HG03280 (cell line): ENCODE results near the gene OSR1.

Experiments used
- ATAC-seq: cut with Tn5 transposase; IDR thresholded peaks from one replicate; pipeline ENCODE4 v1.9.1; 2021; ENCODE audit warnings: mild to moderate bottlenecking, moderate library complexity; ENCODE audit not compliant: unreplicated experiment

OSR1 gene

DNA sequence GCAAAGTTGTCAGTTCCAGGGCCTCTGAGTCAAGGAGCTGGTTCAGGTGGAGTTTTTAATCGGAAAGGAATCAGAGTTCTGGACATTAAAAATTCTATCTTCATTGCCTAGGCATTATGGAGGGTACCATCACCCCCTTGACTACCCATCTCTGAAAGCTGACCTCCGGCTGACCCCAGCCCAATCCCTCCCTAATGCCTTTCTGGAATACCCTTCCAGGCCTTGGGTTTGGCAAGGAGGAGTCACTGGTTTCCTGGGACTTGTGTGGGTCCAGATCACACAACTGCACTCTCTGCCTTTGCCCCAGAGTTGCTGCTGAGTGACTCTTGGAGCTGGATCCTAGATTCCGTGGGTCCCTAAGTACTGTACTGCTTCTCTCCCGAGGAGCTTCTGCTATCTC, 1.0 kb upstream of the OSR1 start:
- no peak for ATAC-seq

DNA sequence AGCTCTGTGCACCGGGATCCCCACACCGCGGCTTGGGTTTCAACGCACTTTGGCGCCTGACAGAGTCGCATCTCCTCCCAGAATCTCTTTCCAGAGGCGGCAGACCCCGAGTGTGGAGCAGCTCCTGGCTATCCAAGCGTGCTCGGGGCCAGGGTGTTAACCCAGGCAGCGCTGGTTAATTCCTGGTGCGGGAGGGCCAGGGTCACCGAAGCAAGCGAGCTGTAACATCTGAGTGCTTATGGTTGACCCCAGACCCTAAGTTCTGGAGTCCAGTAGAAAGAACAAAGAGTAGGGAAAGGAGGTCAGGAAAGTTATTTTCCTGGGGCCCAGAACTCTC, 566 bp upstream of the OSR1 start:
- ATAC-seq, result no peak

DNA sequence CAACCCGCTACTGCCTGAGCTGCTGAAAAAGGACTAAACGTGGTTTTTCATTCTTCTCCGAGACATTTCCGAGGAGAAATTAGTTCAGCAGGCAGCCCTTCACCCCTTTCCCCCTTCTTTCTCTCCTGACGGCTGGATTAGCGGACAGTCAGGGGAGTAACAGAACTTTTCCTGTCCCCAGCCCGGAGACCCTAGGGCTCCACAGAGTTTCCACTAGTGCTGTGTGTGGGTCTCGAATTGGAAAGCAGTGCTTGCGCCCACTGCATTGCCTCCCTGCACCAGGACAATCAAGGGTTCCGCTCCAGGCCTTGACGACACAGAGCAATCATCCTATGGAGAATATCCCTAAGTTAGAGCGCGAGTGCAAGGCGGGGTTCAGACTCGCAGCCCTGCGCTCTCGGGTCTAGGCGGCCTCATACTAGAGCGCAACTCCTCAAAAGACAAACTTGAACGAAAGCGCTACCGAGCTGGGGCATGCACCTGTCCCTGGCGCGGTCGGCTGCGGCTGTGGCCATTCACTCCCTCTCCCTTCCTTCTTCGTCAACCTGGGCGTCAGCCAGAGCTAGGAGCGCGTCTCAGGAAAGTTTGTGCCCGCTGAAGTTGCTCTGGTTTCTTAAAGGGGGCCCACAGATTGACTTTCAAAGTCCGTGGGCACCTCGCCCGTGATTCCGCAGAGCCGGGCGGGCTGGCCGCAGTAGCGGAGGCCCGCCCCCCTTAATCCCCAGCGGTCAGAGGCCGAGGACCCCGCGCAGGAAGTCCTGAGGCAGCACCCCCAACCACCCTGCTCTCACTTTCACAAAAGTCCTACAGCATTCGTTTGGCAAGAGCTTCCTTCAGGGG, 801 bp downstream of the OSR1 start:
- ATAC-seq, result no peak

DNA sequence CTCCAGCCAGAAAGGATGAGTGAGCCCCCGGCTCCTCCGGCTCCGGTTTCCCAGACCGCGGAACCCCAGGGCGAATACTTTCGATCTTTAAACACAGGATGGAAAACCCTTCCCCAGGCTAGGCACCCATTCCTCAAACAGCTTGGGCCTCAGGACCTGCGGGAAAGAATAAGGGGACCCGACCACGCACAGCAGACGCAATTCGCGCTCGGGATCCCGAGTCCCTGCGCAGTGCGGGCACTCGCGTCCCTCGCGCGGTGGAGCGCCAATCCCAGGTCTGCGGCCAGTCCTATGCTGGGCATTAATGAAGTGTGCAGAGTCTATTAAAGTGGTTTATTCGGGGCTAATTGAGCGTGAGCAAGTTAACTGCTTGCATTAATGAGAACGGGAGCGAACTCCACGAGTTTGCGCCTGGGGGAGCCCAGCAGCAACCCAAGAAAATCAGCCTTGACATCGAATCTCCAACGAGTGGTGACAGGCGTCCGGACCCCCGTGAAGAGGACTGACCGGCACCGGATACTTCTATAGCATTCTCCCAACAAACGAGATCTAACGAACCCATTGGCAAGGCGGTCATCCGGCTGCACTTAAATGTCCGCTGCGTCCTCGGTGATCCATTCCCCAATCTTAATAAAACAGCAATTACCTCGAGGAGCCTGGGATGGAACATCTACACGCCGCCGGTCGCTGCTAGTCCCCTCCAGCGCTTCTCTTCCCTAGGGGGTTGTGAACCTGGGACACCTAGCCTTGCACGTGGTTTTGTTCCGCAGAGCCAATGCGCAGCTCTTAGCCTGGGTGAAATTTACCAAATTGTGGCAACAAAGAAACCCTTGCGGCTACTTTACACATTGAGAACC, 1.6 kb downstream of the OSR1 start:
- no peak for ATAC-seq

DNA sequence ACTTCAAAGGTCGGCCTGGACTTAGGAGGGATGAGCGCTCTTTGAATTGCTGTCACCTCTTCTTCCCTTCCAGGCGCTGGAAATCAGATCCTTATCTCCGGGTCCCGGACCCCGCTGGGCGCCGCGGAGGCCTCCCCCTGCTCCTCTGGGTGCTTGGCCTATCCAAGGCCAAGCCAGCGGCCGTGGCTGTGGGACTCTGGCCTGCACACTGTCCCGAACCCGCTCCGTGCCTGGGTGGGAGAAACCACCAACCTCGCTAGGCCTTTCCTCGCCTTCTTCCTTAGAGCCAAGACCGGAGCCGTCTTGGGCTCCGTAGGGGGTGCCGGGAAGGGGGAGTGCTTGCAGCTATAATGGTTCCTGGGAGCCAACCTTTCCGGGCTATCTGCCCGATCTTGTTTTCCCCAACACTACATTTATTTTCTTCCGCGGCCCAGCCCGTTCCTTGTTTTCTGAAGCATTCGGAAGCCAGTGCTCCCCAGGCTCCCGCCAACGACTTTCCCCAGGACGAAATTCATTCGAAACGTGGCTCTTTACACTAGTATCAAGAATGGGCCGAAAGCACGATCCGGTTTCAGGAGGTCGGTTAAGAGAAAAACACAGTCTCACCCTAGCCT, 2.4 kb downstream of the OSR1 start:
- no peak for ATAC-seq

DNA sequence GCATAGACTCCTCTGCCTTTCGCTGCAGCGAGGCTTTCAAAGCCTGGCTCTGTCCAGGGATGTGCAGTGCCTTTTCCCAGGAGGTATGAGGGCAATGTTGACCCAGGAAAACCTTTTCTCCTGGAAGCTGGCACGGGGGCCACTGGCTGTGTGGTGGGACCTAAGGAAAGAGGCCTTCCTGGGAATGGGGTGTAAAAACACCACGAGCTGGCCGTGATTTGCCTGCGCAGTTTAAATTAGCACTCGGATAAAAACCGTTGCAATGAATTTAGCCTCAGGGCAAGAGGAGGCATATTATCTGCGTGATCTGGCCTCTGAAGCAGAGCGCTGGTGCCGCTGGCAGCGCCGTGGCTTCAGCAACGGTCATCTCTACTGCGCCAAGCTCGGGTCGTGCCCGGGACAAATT, 3.0 kb downstream of the OSR1 start:
- no peak for ATAC-seq

DNA sequence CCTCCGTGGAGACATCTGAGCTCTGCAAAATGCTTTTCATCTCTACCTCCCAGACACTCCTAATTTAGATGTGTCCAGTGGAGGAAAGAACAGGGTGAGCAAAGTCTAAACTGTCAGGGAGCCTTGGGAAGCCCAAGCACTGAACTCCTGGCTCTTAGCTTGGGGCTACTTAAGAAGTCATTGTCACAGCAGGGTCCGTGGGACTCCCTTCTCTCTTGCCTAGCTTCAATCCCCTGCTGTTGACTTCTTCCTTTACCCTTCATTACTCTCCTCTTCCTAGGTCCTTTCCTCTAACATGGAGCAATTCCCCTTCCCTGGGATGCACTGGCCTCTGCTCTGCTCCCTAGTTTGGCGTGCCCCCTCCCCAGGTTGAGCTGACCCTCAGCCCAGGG, 3.4 kb downstream of the OSR1 start:
- no peak for ATAC-seq

DNA sequence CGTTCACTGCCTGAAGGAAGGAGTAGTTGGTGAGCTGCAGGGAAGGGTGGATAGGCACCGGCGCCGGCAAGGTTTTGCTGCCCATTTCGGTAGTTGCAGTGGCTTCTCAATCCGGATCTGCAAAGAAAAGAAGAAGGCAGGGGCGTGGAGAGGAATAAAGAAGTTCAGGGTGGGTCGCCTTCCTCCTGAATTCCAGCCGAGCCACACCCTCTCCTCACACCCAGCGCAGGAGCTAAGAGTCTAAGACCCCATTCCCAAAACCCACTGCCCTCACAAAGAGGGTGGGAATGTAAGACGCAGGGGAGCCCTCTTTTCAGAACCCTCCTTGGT, 4.7 kb downstream of the OSR1 start:
- ATAC-seq, result no peak

DNA sequence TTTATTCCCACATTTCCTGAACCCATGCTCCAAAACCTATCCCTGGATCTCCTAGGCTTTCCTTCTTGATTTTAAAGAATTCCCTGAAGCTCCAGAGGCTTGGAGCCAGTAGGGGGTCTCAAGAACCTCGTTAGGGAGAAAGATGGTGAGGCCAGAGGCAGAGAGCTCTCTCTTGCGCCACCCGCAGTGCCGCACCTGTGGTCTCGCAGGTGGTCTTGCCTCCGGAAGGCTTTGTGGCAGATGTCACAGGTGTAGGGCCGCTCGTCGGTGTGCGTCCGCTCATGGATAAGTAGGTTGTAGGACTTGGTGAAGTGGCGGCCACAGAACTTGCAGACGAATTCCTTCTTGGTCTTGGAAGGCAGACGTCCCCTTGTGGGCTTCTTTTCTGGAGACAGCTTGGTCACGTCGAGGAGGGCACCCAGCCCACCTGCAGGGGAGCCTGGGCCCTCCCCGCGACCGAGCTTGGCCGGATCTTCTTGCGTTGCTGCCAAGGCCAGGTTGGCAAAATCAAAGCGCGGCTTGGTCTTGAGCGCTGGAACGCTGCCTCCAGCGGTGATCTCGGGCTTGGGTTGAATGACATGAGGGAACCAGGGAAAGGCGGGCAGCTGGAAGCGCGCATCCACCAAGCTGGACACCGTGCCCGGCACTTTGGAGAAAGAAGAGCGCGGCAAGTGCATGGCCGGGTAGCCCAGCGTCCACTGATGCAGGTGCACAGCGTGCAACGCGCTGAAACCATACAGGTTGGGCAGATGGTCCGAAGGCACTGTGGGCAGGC, 5.3 kb downstream of the OSR1 start:
- no peak for ATAC-seq

DNA sequence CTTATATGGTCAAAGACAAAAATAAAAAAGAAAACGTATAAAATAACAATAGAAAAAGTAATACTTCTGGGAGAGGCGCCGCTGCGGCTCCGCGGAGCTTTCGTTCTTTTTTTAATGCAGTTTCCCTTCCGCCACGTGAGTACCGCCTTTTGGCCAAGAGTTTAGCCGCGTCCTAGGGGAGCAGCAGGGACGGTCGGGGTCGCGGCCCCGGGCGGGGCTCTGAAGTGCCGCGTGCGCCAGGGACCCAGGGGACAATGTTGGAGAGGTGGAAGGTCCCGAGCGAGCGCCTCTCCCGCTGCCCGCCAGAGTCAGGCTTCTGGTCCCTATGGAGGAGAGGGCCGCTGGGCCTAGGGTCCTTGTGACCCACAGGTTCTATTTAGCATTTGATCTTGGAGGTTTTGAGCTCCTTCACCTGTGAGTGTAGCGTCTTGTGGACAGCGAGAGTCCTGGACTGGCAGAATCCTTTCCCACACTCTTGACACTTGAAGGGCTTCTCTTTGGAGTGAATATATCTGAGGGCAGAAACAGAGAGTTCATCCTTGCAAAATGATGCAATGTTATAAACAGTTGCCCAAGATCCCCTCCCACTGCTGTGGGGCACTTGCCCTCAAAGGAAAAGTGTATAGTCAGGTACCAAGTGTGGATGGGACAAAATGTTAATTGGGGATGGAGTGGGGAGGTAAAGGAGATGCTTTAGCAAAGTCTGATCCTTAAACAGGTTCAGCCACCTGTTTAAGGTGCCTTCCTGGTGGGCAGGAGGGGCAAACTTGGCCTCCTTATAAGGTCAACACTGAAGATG, 6.3 kb downstream of the OSR1 start:
- ATAC-seq, result no peak

DNA sequence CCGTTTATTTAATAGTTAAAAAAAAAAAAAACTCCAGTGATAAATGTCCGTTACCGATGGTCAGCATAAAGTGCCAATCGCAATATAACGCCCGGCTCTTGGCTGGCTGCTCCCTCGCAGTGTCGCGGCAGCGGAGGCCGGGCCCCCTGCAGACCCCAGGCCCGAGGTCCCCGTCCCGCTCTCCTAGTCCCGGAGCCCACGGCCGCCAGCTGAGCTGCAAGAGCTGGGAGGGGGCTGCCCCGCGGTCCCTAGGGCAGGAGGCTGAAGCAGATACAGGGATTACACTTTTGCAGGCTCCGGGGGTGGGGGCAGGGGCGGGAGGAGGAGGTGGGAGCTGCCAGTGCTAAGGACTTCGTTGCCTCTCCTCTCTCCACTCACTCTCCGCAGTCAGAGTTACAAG, 6.9 kb downstream of the OSR1 start:
- no peak for ATAC-seq

DNA sequence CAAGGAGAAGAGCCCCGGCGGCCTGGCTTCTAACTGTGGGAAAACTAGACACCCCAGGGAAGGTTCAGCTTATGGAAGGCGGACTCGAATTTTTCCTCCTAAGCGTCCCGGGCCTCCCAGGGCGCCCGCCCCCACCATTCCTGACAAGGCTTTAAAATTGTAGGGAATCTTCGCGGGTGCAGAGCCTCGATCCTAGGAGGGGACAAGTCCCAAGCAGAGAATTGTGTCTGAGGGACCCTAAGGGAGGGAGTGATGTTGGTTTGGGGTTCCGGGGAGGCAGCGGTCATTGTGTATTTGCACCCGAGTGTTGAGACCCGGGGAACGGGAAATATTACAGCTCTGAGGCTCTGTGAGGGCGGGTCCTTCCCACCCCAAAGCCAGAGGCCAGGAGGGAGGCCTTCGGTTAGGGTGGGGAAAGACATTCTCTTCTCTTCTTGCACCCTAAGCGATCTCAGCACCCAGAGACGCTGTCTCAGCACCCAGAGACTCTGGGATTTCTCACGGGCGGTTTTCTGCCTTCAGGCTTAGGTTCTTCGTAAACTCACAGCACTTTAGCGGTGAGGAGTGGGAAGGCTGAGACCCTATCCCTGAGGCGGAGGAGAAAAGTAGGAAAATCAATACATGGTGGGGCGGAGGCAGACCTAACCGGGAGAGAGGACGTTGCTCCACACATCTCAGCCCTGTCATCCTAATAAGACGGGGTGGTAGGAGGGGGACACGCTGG, 7.6 kb downstream of the OSR1 start:
- no peak for ATAC-seq

DNA sequence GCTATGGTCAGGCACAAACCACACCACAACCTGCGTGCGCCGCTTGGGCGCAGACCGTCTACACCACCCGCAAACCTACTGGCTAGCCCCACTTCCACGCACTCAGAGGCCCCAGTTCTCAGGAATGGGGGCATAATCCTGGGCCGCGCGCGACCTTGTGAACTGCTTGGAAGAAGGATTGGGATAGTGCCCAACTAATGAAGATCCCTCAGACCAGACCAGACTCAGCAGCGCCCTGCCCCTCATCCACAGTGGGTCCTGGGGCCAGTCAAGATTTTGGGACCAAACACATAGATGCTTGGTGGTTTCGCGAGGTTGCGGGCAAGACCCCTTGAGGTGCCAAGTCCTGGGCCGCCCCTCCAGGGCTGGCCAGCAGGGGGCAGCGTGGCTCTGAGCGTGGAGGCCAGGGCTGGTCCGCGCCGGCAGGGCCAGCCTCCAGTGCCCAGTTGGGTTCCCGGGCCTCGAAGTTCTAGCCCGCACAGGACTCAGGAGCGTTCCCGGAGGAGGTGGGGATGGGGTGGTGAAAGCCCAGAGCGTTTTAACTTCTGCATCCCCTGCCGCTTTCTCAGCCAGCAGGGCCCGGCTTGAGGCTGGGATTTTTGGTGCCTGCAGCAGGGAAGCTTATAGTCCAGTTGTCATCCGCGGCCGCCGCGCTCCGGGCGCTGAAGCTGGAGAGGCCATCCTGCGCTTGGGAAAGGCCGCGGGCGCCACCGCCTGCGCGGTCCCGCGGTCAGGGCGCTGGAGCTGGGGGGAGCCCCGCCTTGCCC, 8.3 kb downstream of the OSR1 start:
- ATAC-seq, result no peak

DNA sequence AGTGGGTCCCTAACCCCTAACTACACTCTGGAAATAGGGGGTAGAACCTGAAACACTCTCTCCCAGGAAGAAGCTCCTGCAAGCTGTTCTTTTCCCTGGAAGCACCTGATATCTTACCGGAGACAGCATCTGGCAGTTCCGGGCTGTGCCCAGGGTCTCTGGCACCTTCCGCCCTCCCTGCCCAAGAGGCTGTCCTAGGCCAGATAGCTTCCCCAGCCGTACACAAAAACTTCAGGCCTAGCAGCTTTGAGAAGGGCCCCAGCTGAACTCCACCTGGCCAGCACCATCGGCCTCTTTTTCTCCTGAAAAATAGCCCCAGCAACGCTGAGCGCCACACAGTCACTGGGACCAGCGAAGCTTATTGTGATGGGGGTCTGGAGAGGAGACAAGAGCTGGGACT, 9.7 kb downstream of the OSR1 start:
- ATAC-seq, result no peak

DNA sequence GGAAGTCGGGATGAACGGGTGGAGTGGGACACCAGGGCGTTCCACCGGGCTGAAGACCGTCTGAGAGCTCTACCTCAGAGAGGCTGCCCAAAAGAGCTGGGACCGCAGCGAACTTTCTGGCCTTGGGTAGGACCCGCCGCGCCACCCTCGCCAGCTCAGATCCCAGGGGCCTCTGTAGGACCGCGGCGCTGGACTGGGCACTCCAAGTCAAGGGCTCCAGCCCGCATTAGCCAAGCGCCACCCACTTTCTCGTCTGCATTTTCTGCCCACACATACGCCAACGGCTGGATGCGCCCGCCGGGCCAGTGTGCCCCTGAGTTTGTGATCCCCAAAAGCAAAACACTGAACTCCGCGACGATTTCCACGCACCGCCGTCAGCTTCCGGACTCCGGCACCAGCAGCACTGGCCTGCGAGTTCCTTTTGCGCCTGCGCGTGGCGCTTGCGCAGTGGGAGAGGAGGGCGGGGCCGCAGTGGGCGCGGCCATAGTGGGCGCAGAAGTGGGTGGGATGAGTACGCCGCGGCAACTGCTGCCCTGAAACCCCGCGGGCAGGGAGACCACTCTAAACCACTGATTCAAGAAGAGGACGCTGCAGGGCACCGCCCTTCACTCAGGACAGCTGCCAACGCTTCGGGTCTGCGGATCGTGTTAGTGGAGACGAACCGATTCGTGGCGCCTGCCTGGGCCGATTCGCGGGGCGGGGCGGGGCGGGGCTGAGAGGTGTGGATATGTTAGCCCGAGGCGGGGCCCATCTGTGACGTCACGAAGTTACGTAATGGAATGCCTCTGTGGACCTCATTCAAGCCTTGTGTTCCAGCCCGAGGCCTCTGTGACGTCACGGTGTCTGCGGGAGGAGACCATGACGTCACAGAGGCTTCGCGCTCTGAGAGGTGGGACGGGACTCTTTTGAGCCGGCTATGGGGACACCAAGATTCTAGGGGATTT, 10.5 kb downstream of the OSR1 start:
- ATAC-seq, result peak; percentile 93

DNA sequence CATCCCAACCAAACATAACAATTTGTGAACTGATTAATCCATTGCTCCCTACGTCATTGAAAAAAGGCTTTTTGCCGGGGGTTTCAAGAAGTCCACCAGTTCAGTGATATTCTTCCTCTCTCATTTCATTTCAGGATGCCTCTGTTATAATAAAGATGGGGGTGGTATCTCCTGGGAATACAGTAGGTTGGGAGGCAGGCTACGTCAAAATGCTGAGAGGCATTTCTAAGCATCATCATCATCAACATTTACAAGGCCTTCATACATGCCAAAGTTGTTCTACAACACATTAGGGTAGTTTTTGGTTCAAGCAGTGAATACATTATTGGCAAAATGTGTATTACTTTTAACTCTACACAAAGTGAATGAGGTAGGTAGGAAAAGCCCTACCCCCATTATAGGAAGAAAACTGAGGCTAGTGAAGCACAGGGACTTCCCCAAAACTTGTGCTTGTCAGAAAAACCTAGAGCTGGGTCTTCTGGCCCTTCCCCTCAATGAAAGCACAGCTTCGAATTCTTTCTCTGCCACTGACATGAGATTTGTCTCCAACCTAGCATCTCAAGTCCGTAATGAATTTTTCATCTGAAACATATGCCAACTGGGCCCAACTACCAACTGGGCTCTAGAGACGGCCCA, 11.3 kb downstream of the OSR1 start:
- peak; percentile 3 for ATAC-seq

DNA sequence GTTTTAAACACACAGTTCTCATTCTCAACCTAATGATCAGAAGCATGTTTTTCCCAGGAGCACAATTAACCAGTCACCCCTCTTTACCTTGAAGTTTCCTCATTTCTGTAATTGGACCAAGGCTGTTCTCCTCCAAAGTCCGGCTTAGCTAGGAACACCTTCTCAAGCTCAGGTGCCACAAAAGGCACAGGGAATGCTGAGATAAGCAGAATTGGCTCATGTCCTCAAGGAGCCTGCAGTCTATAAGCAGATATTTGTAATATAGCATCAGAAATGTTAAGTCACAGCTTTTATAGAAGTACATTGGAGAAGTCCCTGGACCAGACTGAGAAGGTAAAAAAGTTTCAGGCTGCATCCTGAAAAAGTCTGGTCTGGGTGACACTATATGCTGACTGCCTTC, 20.7 kb downstream of the OSR1 start:
- no peak for ATAC-seq

DNA sequence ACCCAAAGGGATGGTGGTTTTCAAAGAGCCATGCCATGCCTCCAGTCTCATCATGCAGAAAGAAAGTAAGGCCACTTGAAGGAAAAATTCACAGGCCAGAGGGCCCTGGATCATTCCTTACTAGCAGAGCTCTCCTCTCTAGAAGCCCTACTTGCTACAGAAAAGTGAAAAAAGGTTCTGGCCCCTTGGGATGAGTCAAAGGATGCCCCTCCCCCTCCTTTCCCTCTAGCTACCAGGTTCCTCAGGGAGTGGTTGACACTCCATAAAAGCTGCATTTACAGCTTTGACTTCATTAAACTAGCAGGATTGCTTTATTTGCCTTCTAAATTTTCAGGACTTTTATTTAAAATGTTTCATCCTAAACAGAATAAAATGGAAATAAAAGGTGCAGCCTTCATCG, 21.2 kb downstream of the OSR1 start:
- no peak for ATAC-seq
